T follicular helper cell (primary cell): ENCODE data around the gene ARHGEF18.
A peak's percentile ranks its signal among the peaks of the same experiment; 100 is the strongest.
"Not testable (repeated sequence)": the region's sequence is repeated elsewhere in the genome, so short reads cannot be mapped to it uniquely, and the experiment has no call there.

Experiments used
- DNase-seq: peaks from one replicate; pipeline ENCODE4 v3.0.0-alpha.2; 2020; ENCODE audit warnings: low read depth
- total RNA-seq, 2 experiments: gene quantifications; one replicate each; lab custom pipeline; 2026; lab: John Stamatoyannopoulos, UW

Gene ARHGEF18
- total RNA-seq: 97.2 to 428 reads per million in 2 experiments

- DNase-seq: peak; percentile 27
Measured at GRCh38 chr19:7348587-7349230, at the start of gene ARHGEF18. ARHGEF18 (plus strand) TSS chr19:7348937; CDS start chr19:7362891, 13,954 bp downstream.

- DNase-seq: no peak
Measured at GRCh38 chr19:7301525-7301924, 47.2 kb upstream of the ARHGEF18 start.

GRCh38 chr19:7303470-7303869 is 45.3 kb upstream of the ARHGEF18 start:
- no peak for DNase-seq

GRCh38 chr19:7304200-7304599 is 44.5 kb upstream of the ARHGEF18 start:
- DNase-seq: no peak

GRCh38 chr19:7307590-7308218 is 41.0 kb upstream of the ARHGEF18 start:
- DNase-seq: no peak

GRCh38 chr19:7308327-7308726 is 40.4 kb upstream of the ARHGEF18 start:
- DNase-seq: not testable (repeated sequence)

GRCh38 chr19:7311911-7312310 is 36.8 kb upstream of the ARHGEF18 start:
- no peak for DNase-seq

GRCh38 chr19:7312816-7313215 is 35.9 kb upstream of the ARHGEF18 start:
- DNase-seq: no peak

- no peak for DNase-seq
Measured at GRCh38 chr19:7318176-7318575, 30.6 kb upstream of the ARHGEF18 start.

GRCh38 chr19:7326105-7326877 is 22.4 kb upstream of the ARHGEF18 start:
- DNase-seq: no peak

- DNase-seq: no peak
Measured at GRCh38 chr19:7327802-7328201, 20.9 kb upstream of the ARHGEF18 start.

GRCh38 chr19:7328647-7329046 is 20.1 kb upstream of the ARHGEF18 start:
- no peak for DNase-seq

GRCh38 chr19:7331446-7331845 is 17.3 kb upstream of the ARHGEF18 start:
- DNase-seq: no peak

GRCh38 chr19:7333198-7334118 is 15.3 kb upstream of the ARHGEF18 start:
- DNase-seq: no peak

GRCh38 chr19:7336321-7336973 is 12.3 kb upstream of the ARHGEF18 start:
- no peak for DNase-seq

- DNase-seq: no peak
Measured at GRCh38 chr19:7337380-7338194, 11.2 kb upstream of the ARHGEF18 start.

- peak; percentile 72 for DNase-seq
Measured at GRCh38 chr19:7340959-7341837, 7.5 kb upstream of the ARHGEF18 start.

- DNase-seq: no peak
Measured at GRCh38 chr19:7342143-7342542, 6.6 kb upstream of the ARHGEF18 start.

- DNase-seq: no peak
Measured at GRCh38 chr19:7346488-7346971, 2.2 kb upstream of the ARHGEF18 start.
